GM10266 (cell line): ENCODE data around the gene ANGPTL2.

Source experiments
- DNase-seq: peaks from one replicate; pipeline ENCODE4 v3.0.0; 2012; ENCODE audit errors: extremely low spot score
- TF ChIP-seq, protein P1 (sequence below): IDR thresholded peaks from 2 replicates; pipeline ENCODE4 v1.5.1; 2012; ENCODE audit warnings: mild to moderate bottlenecking, low read depth; ENCODE audit not compliant: control insufficient read depth, insufficient read depth; ENCODE audit errors: missing control alignments

The ANGPTL2 gene

DNA sequence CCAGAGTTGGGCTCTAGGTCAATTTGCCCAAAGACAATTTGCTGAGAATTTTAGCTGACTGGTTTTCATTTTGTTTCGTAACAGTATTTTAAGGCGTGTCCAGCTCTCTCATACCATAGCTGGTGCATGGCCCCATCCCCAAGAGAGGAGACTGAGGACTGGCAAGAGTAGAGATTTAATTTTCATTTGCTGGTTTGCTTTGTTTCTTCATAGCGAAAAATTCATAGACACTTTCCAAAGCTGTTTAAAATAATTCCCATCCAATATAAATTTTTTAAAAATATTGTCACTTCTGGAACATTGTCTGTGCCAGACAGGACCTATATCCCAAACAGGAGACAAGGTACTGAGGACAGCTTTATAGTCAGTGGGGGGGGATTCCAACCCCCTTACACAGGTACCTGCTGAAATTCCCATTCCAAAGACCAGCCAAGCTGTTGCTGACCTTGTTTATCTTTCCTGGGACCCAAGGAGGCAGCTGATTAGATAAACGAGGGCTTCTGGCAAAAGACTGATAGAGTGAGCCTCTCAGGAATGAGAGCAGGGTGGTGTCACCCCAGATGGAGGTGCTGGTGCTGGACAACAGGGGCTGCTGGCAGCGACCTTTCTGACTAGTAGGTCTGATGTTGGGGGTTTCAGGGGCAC is 6.8 kb upstream of the ANGPTL2 start:
- TF ChIP-seq, protein P1, sequence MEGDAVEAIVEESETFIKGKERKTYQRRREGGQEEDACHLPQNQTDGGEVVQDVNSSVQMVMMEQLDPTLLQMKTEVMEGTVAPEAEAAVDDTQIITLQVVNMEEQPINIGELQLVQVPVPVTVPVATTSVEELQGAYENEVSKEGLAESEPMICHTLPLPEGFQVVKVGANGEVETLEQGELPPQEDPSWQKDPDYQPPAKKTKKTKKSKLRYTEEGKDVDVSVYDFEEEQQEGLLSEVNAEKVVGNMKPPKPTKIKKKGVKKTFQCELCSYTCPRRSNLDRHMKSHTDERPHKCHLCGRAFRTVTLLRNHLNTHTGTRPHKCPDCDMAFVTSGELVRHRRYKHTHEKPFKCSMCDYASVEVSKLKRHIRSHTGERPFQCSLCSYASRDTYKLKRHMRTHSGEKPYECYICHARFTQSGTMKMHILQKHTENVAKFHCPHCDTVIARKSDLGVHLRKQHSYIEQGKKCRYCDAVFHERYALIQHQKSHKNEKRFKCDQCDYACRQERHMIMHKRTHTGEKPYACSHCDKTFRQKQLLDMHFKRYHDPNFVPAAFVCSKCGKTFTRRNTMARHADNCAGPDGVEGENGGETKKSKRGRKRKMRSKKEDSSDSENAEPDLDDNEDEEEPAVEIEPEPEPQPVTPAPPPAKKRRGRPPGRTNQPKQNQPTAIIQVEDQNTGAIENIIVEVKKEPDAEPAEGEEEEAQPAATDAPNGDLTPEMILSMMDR: no peak
- no peak for DNase-seq

DNA sequence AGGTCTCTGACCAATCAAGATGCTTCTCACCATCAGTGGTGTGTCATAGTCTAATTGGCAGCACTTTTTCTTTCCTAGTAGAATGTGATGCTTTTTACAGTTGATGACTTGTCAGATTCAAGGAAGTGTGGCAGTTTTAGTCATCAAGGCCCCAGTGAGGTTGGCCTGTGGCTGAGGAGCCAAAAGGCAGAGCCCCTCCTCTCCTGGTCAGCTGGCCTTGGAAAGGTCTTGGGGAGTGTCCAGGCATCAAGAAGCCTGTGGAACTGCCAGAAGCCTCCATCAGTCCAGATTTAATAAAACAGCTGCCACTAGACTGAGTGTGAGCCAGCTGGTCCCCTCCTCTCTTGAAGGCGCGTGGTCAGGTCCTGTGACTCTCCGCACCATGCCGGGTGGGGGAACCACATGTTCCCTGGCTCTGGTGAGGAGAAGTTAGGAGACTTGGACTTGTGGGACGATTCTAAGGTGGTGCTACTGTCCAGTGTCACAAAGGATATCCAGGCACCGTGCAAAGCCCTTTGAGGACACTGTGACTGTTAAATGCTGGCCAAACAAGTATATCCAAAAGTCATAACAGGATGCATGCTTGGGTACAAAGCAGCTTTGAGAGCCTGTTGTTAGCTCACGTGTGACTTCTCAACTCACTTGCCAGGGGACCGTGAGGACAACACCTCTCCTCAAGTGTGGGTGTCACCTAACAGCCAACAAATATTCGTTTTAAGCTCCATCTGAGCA is 6.1 kb upstream of the ANGPTL2 start:
- TF ChIP-seq, protein P1: no peak
- DNase-seq: no peak

DNA sequence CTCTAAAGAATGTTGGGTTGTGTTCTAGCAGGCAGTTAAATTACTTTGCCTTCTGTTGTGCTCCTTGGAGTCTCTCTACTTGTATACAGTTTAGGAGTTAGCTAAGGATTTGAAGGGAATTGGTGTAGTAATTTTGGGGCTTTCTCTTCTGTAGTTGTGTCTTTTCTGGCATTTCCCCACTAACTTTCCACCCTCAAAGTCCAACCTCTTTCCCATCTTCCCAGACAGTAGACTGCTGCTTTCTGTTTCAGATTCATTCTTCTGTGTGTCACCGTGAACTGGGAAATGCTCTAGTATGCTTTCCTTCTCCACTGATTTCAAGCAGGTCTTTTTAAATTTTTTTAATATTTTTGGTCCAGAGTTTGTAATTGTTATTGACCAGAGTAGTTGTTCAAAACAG is 4.5 kb upstream of the ANGPTL2 start:
- TF ChIP-seq, protein P1: no peak
- no peak for DNase-seq

DNA sequence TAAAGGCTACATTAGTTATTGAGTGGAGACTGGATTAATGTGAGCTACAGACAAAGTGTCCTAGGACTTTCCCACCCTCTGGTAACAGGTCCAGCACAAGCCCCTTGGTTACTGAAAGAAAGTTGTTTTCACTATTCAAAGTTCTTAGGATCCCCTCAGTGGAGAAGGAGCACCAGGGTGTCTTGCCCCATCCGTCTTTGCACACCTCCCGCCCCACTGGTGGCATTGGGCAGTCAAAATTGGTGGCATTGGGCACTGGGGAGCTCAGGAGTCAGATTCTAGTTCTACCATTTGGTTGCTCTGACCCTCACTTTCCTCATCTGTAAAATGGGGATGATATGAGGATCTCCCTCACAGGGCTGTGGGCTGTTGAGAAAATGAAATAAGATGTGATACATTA is 2.4 kb upstream of the ANGPTL2 start:
- no peak for DNase-seq
- TF ChIP-seq, protein P1: no peak

DNA sequence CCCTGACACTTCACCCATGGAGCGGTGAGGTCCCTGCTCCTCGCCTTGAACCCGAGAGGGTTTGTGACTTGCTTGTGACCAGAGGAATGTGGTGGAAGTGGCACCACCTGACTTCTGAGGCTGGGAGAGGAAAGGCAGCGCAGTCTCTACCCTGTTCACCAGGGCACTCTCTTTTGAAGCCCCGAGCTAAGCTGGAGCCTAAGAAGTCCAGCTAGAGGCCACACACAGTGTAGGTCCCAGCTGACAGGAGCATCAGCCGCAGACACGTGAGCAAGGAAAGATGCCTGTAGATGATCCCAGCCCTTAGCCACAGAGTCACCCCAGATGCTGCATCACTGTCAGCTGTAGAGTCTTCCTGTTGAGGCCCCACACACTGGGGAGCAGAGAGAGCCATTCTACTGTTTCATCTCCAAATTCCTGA is 1.7 kb upstream of the ANGPTL2 start:
- DNase-seq: no peak

DNA sequence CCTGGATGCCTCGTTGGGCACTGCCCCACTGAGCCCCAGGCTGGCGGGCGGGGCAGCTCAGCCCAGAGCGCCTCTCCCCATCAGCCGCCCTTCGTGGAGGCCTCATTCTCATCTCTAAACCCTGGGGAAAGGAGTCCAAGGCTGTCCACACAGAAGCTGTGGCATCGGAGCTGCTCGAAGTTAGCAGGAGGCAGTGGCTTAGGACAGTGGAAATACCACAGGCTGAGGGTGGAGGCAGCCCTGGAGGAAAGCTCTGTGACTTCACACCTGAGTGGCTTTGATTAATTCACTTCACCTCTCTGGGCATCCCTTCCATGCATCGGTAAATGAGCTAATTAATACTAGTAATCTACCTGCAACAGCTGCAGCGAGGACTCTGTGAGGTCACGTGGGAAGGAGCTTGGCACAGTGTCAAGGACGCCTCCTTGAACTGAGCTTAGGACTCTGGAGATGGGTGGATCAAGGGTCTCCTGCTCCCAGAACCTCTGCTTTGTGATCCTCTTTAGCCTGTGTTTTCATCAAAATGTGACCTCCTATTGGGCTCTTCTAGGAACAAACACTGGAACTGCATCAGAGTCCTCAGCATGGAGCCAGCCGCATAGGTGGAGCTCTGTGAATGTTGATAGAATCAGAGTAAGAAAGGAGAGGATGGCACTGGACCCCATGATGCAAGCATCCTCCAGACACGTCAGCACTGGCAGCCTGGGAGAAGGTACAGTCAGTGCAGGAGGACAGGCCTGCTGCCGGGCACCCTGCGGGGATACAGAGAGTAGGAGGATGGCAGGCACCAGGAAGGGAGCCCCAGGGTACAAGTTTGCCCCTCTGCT is 842 bp upstream of the ANGPTL2 start:
- no peak for DNase-seq
- TF ChIP-seq, protein P1: no peak

More for the DNA sequence above, 1.7 kb upstream of the ANGPTL2 start:
- TF ChIP-seq, protein P1: no peak
